ENCODE measurements around the gene STIMATE.

DNA sequence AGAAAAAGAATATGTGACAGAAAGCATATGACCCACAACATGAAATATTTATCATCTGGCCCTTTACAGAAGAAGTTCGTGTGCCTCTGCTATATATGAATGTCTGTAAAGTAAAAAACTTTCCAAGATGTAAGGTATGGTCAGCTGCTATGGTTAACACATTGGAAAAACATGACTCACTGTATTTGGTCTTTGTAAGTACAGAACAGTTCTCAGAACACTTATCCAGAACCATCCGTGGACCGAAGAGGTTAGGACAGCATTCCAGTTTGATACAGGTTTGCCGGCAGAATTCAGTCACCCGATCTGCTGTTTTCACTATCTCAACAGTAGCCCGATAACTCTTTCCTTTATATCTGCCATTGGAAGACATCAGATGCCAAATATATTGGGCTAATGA lies 13.5 kb upstream of the STIMATE start:
- TF ChIP-seq GATA2 (IDR thresholded peaks at IDR 0.05; ENCODE audit: low read depth, low read length) (no peak), GATA3 (IDR thresholded peaks at IDR 0.05; ENCODE audit: low read depth, low read length) (no peak)
